ENCODE measurements around the gene WWC2.

The WWC2 gene

GRCh38 chr4:183289688-183290087 is 190.6 kb downstream of the WWC2 start:
- H2AFZ ChIP-seq (ENCODE audit: low read depth), result no peak overlapping the region
- no peak overlapping the region for H3K9ac ChIP-seq
- H3K79me2 ChIP-seq (ENCODE audit: insufficient read depth, low read depth), result no peaks in the 10 kb centered on the region
- no peak overlapping the region for H3K27ac ChIP-seq
- no peak for TF ChIP-seq CTCF (conservative IDR thresholded peaks at IDR 0.05; ENCODE audit: low read depth, low read length)
- H3K36me3 ChIP-seq (ENCODE audit: insufficient read depth), result no peaks in the 10 kb centered on the region
- no peaks in the 10 kb centered on the region for H3K27me3 ChIP-seq (ENCODE audit: insufficient read depth, low read depth)
- H4K20me1 ChIP-seq (ENCODE audit: insufficient read depth), result no peaks in the 10 kb centered on the region
- no peak overlapping the region for H3K4me3 ChIP-seq (IDR thresholded peaks at IDR 0.05; ENCODE audit: insufficient read depth, low read depth, low read length)
- H3K4me2 ChIP-seq, result no peak overlapping the region
- H3K4me1 ChIP-seq (ENCODE audit: low read depth, poor library complexity, severe bottlenecking), result no peaks in the 10 kb centered on the region

DNA sequence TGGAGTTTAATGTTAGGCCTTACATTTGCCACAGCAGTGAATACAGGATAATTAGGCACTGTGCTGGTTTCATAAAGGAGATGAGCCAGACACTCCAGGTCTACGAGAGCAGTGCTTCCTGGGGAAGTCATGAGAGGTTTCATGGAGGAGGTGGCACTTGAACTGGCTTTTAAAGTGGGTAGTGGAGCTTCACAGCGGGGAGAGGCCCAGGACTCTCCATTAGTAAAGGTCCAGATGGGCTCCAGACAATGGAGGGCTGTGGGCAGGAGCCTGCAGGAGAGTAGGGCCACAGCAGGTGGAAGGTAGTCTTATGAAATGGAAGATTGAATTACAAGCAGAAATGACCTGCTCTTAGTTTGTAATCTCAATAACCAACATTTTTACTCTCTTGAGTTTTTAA is 192.0 kb downstream of the WWC2 start:
- Histone ChIP-seq H3K4me3 (IDR thresholded peaks at IDR 0.05; ENCODE audit: insufficient read depth, low read depth, low read length) (no peak overlapping the region), H3K27ac (no peak overlapping the region), H3K27me3 (ENCODE audit: insufficient read depth, low read depth) (no peaks in the 10 kb centered on the region), H3K36me3 (ENCODE audit: insufficient read depth) (no peaks in the 10 kb centered on the region), H3K4me1 (ENCODE audit: low read depth, poor library complexity, severe bottlenecking) (no peaks in the 10 kb centered on the region), H4K20me1 (ENCODE audit: insufficient read depth) (no peaks in the 10 kb centered on the region), H3K9ac (no peak overlapping the region), H3K79me2 (ENCODE audit: insufficient read depth, low read depth) (no peaks in the 10 kb centered on the region), H2AFZ (ENCODE audit: low read depth) (no peak overlapping the region), H3K4me2 (no peak overlapping the region)
- no peak for TF ChIP-seq CTCF (conservative IDR thresholded peaks at IDR 0.05; ENCODE audit: low read depth, low read length)

DNA sequence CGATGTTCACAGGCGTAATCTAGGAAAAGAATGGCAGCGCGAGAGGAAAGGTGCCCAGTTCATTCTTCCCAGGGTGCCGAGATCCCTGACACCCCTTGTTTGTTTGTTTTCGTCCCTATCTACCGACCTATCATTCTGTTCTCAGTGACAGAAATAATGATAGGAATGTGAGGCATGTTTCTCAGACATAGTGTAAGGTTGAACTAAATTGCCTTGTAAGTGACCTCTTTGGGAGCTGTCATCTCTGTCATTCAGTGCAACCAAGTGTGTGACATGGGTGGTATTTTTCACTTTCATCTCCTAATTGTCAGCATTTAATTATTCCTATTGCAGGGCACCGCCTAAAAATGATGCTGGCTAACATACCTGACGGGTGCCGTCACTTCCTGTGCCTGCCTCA is 196.7 kb downstream of the WWC2 start:
- Histone ChIP-seq H3K27me3 (ENCODE audit: insufficient read depth, low read depth) (no peaks in the 10 kb centered on the region), H3K4me3 (IDR thresholded peaks at IDR 0.05; ENCODE audit: insufficient read depth, low read depth, low read length) (no peak overlapping the region), H3K9ac (no peak overlapping the region), H3K27ac (no peak overlapping the region), H2AFZ (ENCODE audit: low read depth) (no peak overlapping the region), H3K4me2 (no peak overlapping the region), H3K79me2 (ENCODE audit: insufficient read depth, low read depth) (no peaks in the 10 kb centered on the region), H3K4me1 (ENCODE audit: low read depth, poor library complexity, severe bottlenecking) (no peaks in the 10 kb centered on the region), H4K20me1 (ENCODE audit: insufficient read depth) (no peaks in the 10 kb centered on the region), H3K36me3 (ENCODE audit: insufficient read depth) (no peaks in the 10 kb centered on the region)
- TF ChIP-seq CTCF (conservative IDR thresholded peaks at IDR 0.05; ENCODE audit: low read depth, low read length), result no peak

- Histone ChIP-seq H3K4me1 (ENCODE audit: low read depth, poor library complexity, severe bottlenecking) (no peaks in the 10 kb centered on the region), H3K4me3 (IDR thresholded peaks at IDR 0.05; ENCODE audit: insufficient read depth, low read depth, low read length) (no peak overlapping the region), H3K27me3 (ENCODE audit: insufficient read depth, low read depth) (no peaks in the 10 kb centered on the region), H3K36me3 (ENCODE audit: insufficient read depth) (no peaks in the 10 kb centered on the region), H3K4me2 (no peak overlapping the region), H3K27ac (no peak overlapping the region), H2AFZ (ENCODE audit: low read depth) (no peak overlapping the region), H4K20me1 (ENCODE audit: insufficient read depth) (no peaks in the 10 kb centered on the region), H3K9ac (no peak overlapping the region), H3K79me2 (ENCODE audit: insufficient read depth, low read depth) (no peaks in the 10 kb centered on the region)
- TF ChIP-seq CTCF (conservative IDR thresholded peaks at IDR 0.05; ENCODE audit: low read depth, low read length), result no peak
Observed at GRCh38 chr4:183297675-183298074, 198.6 kb downstream of the WWC2 start.

DNA sequence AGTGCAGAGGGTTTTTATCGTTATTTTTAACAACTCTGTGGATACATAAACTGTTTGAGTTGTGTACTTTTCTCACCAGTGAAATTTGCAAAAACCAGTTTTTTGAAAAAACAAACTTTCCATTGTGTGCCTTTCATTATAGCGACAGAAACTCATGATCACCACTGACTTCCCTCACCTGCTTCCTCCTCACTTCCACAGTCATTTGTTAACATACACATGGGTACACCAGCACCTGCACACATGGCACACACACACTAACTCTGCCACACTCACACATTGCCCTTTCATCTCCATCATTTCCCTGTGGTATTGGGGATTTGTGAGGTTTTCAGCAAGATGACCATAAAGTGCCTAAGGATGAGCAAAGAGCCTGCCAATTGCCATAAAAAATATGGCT is 200.4 kb downstream of the WWC2 start:
- H3K4me2 ChIP-seq, result no peak overlapping the region
- no peak overlapping the region for H3K27ac ChIP-seq
- no peaks in the 10 kb centered on the region for H3K36me3 ChIP-seq (ENCODE audit: insufficient read depth)
- no peaks in the 10 kb centered on the region for H3K27me3 ChIP-seq (ENCODE audit: insufficient read depth, low read depth)
- H3K4me1 ChIP-seq (ENCODE audit: low read depth, poor library complexity, severe bottlenecking), result no peaks in the 10 kb centered on the region
- TF ChIP-seq CTCF (conservative IDR thresholded peaks at IDR 0.05; ENCODE audit: low read depth, low read length), result no peak
- no peak overlapping the region for H2AFZ ChIP-seq (ENCODE audit: low read depth)
- H3K79me2 ChIP-seq (ENCODE audit: insufficient read depth, low read depth), result no peaks in the 10 kb centered on the region
- no peak overlapping the region for H3K4me3 ChIP-seq (IDR thresholded peaks at IDR 0.05; ENCODE audit: insufficient read depth, low read depth, low read length)
- H3K9ac ChIP-seq, result no peak overlapping the region
- no peaks in the 10 kb centered on the region for H4K20me1 ChIP-seq (ENCODE audit: insufficient read depth)
